HG03571 (cell line): ENCODE results near the gene COPG2.
A peak's percentile ranks its signal among the peaks of the same experiment; 100 is the strongest.

Experiments
- ATAC-seq: cut with Tn5 transposase; IDR thresholded peaks from one replicate; pipeline ENCODE4 v1.9.1; 2021; ENCODE audit not compliant: unreplicated experiment

COPG2 gene

DNA sequence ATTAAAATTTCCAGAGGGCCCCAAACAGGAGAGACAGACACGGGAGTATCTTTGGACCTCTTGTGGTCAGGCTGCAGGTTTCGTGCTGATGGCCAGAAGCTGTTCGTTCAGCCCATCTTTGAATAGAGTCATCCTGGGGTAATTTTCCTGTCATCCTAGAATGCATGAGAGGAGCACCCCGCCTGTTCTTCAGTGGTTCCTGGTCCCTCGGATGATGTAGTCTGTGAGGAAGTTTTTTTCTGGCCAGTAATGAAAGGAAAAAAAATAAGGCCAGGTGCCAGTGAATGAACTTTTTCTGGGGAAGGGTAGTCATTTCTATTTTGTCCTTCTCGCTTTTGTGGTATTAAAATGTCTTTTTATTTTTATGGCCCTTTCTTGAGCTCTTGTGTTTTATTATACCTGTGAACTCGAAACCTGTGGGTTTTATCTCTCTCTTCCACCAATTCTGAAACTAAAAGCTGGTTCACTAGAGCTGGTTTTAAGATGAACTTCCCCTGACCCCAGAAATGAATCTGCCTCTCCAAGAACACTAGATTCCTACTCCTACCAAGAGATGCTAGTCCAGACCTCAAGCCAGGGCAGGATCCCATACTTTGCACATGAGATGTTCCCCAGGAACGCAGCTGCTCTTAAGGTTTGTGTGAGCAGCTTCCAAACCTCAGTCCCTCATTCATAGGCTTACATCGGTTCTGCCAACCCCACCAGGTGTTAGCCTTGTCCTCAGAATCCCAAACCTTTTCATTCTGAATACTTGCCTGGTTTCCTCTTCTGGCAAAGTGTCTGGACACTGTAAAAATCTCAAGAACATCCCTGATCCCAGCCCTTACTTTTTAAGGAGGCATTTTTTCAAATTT, 192.0 kb downstream of the COPG2 start:
- peak; percentile 89 for ATAC-seq

GRCh38 chr7:130475776-130476175, 192.8 kb downstream of the COPG2 start:
- ATAC-seq: no peak

DNA sequence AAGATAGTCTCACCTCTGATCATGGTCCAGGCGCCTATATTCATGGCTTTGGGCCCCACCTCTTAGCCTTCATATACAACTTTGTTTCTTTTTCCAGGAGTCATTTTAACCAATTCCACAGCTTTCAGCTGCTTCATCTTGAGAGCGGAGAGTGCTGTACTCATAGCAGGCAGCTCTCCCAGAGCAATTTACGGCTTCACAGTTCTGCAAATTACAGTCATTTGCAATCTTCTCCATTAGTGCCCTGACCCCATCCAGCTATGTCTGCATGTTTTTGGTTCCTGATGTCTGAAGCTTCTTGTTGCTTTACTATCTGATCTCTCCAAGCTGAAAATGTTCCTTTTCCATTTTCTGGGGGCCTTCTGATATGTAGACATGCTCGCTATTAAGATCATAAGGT, 194.7 kb downstream of the COPG2 start:
- ATAC-seq: no peak

- no peak for ATAC-seq
Measured at GRCh38 chr7:130473289-130473688, 195.3 kb downstream of the COPG2 start.

- ATAC-seq: no peak
Measured at GRCh38 chr7:130471974-130472373, 196.6 kb downstream of the COPG2 start.

DNA sequence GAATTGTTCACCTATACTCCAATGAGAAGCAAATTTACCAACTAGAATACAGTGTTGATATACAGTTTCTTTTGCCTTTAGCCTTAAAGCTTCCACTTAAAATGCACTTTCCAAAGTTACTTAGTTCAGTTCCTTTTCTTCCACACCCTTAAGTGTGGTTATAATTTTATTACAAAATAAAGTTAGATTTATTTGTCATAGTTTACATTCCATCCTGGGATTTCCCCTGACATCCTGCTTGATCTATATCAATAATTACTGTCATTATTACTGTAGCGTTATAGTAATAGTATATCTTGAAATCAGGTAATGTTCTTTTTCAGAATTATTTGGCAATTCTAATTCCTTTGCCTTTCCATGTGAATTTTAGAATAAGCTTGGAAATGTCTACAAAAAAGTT, 199.9 kb downstream of the COPG2 start:
- ATAC-seq: no peak

DNA sequence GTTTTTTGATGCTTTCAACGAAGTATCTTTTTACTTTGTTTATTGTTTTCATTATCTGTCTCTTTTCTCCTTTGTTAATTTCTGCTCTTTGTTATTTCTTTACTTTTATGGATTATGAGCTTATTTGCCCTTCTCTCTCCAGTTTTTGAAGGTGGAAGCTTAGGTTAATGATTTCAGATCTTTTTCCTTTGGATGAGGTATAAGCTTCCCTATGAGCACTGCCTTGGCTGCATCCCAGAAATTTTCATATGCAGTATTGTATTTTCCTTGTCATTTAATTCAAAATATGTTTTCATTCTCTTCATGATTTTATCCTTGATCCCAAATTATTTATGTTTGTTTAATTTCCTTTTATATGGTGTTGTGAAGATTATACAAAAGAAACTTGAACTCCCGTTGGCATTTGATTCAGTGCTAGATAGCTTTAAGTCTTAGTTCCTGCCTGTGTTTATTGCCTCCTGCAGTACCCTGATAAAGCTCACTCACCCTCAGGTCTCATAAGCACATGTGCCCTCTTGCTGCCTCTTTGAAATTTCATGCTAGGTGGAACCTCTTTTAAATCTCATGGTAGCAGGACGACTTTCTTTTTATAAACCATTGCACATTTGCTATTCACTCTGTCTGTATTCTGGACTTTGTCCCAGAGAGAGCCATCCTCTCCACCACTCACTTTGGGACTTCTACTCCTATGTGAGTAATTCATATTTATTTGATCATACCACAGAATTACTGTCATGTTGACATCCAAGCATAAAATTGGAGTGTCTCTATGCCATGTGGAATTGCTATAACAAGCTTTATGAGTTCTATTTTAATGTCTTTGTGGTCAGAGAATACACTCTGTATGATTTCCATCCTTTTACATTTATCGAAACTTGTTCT, 204.8 kb downstream of the COPG2 start:
- no peak for ATAC-seq

- ATAC-seq: no peak
Measured at GRCh38 chr7:130461272-130461671, 207.3 kb downstream of the COPG2 start.

DNA sequence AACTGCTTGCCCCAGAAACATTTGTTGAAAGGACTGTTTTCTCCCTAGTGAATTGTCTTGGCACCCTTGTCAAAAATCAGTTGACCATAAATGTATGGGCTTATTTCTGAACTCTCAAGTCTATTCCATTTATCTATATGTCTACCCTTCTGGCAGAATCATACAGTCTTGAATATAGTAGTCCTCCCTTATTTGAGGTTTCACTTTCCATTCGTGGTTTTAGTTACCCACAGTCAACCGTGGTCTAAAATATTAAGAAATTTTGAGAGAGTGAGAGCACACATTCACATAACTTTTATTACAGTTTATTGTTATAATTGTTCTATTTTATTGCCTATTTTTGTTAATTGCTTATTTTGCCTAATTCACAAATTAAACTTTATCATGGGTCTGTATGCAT, 210.3 kb downstream of the COPG2 start:
- ATAC-seq: no peak
